ENCODE measurements around the gene GRIK1. TPM values are rescaled to one million over a fixed set of nuclear protein-coding genes. Genes with fewer than 3 reads are reported as not detected.

GRIK1 gene
- polyA plus RNA-seq, 1 donor: 1.7 TPM

DNA sequence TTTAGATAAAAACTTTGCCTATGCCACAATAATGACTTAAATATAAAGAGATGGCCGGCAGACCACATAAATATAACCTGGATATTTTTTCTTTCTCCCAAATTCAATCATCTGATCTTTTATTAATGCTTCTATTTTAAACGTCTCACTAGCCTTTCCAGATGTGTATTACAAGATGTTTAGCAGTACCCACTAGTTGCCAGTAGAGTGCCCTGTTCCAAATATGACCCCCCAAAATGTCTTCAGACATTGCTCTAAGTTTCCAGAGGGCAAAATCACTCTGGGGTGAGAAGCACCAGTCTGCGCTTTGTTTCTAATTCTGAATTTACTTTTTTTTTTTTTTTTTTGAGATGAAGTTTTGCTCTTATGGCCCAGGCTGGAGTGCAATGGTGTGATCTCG is 268.1 kb downstream of the GRIK1 start:
- DNase-seq: no peak

DNA sequence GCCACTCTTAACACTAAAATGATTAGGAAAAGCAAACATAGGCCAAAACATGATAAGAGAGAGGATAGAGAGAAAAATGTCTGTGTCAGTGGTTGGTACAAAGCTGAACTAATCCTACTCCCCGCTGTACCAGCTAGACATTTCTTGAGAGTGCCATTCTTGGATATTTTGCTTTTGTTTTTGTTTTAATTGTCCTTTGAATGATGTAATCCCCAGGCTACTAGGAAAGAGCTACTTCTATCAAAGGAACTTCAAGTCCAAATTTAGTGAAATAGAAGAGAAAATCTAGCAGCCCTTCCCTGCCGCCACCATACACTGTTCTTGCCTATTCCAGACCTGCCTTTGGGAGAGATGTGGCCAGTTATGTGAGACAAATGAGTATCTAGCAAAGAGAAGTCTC is 269.6 kb downstream of the GRIK1 start:
- no peak for DNase-seq

DNA sequence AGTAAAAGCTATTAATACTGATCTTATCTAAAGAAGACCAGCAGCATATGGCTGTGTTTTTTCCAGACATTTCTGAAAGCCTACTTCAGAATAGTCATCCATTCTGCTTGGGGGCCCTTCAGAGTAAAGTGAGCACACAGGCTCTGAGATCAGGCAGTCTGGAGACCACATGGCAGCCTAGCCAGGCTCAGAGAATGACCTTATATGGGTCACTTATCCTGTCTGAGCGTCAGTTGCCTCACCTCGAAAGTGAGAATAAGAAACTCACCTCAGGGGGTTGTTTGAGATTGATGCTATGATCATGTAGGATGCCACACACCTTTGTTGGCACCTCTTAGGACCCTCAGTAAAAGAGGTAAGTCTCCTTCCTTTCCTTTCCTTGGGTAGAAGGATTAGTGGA is 270.4 kb downstream of the GRIK1 start:
- DNase-seq: no peak

DNA sequence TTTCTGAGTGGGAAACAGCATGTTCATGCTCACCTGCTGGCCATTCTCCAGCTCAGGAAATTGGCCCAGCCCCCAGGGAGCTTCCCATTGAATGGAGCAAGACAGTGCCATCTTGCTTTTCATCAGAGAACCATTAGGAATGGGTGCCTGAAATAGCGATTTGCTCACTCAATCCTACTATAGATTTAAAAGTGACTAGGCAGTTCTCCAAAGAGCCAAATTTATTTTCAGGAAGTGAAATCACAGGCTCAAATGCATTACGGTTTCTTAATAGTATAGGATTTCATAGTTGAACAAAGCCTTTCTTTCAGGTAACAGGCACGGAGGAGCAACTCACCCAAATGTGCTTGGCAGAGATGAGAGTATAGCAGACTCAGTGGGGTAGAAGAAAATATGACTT is 272.1 kb downstream of the GRIK1 start:
- no peak for DNase-seq

DNA sequence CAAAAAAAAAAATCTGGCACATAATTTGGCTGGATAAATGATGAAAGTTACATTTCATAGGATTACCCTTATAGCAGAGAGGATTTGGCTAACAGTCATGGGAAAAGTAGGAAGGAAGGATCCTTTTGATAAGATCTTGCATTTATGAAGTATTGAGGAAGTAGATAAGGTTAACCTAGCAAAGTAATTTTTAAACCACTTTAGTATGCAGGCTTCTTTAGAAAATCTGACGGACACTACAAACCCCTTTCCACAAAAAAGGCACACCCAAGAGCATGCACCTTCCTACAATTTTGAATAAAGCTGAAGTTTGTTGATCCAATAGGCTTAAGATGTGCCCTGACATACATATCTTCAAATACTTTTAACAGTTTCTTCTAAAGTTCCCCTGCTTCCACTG is 275.2 kb downstream of the GRIK1 start:
- DNase-seq: no peak

DNA sequence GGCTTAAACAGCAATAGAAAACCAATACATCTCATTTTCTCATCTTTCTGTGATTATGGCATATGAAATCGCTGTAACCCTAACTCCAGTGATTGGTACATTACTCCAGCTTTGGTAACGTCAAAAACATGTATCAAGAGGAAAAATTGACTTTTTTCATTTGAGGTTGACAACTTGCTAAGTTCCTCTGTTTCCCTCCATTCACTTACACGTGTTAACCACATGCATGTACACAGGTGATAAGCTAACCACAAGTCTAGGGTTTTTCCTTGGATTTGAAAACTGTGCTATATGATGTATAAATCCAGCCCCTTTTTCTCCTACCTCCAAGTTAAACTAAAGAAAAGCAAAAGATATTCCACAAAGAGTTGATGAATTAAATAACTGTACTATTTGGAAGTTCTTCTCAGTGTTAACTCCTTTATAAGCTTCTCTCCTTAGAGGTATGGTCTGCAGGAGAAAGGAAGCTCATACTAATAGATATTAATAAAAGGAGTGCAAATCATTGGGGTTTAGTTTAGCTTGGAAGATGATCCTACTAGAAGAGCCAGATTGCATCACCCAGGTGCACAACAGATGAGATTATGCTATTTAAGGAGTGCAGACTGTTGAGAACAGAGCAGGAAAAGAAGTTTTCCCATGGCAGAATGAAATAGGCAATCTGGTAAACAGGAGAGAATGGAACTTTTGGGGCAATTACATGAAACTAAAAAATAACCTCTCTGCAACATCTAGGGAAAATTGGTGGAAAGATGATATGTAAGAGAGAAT is 277.9 kb downstream of the GRIK1 start:
- DNase-seq: no peak

DNA sequence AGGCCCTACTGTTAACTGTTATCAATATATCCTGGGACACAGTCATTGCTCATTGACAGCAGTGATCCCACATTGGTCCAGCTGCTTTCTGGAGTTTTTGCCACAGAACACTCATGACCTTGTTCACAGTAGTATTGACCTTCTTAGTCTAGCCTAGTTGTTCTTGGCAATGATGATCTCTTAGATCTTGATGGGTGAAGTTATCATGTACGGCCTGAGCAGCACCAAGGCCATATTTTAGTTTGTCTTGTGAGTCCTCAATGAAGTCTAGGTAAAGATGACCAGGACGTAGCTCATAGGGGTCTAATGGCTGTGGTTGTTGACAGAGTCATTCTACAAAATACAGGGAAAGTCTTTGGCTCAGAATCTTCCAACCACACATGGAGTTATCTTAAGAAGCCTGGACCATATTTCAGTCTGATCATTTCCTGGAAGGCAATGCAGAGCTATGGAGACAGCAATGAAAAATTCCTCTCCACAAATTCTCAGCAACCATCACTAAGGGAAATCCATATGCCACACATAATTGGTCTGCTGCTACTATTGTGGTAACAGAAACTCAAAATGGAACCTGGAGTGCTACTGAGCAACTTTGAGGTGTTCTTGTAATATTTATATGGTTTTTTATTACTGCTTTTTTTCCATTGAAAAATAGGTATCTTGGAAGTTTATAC is 279.6 kb downstream of the GRIK1 start:
- no peak for DNase-seq

DNA sequence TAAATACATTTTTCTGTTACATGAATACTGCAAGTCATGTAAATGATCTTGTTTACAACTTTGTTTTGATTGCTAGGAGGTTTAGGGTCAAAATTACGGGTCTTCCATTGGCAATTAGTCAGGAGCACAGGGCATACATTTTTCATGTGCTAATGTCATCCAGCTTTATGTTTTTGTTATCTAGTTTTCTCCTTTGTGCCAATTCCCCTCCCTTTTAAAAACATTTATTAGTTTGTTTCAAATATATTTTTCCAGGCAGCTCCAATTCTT is 280.9 kb downstream of the GRIK1 start:
- DNase-seq: no peak

DNA sequence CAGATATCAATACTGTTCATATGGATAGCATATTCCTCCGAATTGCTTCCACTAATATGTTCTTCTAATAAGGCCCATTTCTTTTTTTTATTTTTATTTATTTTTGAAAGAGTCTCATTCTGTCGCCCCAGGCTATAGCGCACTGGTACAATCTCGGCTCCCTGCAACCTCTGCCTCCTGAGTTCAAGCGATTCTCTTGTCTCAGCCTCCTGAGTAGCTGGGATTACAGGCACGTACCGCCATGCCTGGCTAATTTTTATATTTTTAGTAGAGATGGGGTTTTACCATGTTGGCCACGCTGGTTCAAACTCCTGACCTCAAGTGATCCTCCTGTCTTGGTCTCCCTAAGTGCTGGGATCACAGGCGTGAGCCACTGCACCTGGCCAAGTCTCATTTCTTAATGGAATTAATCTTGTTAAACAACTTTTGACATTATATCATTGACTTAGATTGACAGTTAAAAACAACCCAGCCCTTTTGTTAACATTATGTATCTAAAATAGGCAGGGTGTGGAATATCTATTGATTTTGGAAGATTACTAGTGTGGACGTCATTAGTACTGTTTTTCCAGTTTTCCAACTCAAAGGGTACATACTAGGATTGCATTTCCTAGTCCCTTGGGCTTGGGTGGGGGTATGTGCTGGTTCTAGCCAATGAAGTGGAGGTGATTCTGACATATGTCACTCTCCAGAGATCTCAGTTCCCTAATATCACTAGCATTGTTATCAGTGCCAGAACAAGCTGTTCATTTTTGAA is 281.4 kb downstream of the GRIK1 start:
- DNase-seq: no peak

DNA sequence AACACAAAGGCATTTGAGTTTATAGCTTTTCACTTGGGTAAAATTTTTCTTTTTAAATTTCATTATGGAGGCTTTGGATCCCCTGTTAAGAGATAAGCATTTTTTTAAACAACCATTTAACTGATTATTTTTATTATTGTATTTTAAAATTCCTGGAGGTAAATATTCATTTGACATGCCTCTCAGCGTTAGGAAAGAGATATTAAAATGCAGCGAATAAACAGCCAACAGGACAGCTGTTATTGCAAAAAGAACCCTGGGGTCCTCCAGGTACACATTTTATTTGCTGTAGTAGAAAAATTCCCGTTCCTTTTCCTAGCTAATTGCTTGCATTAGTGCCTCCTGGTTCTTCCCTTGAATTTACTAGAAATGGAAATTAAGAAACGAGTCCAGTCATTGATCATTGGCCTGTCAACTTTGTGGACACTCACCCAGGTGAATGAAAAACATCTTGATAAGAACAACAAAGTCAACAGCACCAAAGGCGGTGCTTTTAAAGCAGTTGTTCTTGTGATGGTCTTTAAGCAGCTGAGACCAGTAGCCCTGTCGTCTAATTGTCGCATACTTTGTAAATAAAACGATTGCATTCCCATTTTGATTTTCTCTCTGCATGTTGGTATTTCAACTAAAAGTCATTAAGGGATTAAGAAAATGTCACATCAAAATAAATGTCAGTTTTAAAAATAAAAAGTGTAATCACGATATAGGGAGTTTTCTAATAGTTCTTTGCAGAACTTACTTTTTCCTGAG is 282.4 kb downstream of the GRIK1 start:
- no peak for DNase-seq

DNA sequence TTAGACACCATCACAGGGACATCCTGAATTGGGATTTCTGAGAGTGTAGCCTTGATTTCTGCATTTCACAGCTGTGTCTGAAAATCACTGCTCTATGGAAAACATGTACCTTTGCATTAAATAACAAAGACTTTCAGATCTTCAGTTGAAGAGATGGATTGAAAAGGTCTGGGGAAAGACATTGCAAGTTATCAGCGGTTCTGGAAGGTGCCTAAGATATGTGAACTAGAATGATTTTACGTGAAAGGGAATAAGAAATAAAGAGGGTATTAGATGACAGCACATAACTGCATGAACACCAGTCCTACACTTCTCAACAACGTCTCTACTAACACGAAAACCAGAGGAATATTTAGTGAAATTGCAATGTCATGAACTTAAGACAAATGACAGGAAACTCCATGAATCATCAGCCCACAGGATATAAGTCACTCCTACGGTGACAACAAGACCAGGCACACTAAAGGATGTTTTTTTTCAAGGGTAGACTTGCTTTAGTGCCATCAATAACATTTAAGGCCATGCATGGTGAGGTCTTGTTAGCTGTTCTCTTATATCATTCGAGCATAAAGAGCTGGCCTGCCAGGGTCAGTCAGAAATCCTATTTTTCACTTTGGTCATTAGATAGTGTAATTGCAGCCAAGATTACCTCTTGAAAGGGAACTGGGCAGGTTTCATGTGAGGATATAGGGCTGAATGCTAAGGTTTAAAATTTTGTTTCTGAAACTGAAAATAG is 283.1 kb downstream of the GRIK1 start:
- DNase-seq: peak; percentile 47

DNA sequence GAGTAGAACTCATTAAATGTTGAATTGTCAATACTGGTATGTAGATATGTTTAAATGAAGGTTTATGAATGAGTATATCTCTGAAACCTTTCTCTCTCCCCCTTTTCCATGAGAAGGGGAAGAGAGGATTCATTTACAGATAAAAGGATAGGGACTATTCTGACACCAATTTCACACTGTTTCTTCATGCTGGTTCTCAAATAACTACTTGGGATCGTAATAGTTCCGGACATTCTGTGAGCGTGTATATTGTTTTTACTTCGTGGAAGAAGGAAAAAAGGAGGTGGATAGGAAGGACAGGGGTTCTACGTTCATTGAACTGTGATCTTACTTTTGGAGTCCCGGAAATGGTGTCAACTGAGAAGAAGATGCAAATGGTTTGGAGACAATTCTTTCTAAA is 284.2 kb downstream of the GRIK1 start:
- DNase-seq: no peak

DNA sequence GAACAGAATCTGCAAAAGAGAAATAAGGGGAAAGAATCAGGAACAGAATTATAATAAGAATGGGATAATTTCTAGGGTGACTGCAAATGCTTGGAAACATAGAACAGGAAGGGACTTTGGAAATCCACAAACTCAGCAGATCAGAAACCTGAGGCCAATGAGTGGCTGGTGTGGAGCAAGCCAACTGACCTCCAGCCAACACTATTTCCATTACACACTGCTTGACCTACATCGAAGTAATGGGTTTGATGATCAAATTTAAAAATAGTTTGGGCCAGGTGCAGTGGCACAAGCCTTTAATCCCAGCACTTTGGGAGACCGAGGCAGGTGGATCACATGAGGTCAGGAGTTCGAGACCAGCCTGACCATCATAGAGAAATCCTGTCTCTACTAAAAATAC is 284.9 kb downstream of the GRIK1 start:
- DNase-seq: no peak

DNA sequence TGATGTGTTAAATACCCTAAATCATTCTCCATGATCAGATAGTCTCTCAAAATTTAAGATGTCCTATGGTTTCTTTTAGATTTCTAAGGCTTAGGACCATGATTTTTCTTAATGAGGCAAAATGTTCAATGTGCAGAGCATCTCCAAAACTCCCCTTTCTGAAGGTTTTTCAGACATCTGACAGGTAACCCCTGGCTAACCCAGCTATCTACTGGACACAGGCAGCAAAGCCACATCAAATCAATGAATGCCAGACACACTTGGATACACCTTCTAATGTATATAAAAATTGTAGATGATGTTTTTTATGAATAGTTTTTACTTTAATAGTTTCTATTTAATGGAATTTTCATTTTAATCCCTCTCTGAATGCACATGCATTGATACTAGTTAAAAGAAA is 285.6 kb downstream of the GRIK1 start:
- no peak for DNase-seq

DNA sequence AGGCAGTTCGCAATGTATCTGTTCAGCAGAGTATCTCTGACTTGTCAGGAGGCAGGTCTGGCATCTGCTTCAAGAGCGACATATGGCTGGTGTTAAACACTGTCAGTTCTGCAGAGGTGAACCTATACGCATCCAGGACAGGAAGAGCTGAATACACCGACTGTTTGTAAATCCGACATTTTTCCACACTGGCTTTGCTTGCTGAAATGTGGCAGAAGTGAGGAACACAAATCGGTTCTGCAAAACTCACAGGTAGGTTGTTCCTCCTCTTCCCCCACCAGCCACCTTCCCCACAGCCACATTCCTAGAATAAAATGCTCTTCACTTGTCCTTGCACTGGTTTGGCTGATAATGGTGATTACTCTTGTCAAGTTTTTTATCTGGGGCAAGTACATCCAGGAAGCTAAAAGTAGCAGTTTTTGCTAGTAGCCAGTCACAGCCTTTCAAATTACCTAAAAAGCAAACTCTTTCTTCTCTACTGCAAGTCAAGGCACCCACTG is 289.2 kb downstream of the GRIK1 start:
- no peak for DNase-seq

DNA sequence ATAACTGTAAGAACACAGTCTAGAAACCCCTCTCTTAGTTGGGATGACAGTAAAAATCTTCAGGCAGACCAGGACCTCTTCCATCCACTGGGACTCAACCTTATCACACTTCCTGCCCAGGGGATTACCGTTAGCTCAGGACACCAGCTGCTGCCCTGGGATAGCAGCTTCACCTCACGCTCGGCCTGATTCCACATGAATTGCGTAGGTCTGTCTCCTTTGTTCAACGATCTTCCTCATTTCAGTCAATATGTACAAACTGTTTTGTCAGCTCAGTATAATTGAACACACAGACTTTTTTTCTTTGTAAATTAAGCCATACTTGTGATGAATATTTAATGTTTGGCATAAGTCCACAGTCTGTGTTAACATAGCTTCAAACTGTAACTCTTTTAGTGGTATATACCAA is 290.4 kb downstream of the GRIK1 start:
- no peak for DNase-seq

DNA sequence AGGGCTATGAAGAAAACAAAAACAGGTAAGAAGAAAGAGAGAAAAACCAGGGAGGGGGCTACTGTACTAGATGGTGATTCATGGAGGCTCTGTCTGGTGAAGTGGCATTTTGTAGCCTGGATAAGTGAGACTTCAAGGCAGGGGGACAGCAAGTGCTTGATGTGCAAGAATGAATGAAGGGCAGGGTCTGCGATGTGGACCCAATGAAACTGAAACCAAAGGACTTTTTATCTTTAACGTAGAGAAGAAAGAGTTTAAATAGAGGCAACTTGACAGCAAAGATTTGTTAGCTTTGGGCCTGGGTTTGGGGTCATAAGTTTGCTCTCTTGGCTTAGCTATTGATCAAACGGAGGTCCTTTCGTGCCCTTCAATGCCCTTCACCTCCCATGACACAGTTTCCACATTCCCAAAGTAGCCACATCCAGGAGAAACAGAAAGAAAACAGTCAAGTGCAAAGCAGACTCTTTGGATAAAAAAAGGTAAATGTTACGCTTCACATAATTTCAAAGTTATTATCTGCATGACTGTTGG is 291.0 kb downstream of the GRIK1 start:
- no peak for DNase-seq

DNA sequence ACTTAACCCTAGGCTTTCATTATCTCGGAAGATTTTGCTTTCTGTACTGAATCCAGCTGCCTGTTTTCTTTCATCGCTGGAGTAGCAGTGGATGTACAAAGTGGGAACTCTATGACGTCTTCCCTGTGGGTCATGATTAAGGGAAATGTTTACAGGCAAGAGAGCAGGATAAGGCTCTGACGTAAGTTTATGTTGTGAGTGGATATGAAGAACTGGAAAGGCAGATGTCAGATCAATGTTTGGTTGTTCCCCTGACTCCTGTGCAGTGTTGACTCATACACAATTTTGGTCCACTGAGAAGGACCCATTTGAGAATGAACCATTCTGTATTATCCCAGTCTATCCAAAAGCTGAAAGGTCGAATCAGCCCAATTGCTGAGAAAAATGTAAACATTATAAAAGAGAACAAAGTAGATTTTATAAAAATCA is 292.4 kb downstream of the GRIK1 start:
- no peak for DNase-seq

DNA sequence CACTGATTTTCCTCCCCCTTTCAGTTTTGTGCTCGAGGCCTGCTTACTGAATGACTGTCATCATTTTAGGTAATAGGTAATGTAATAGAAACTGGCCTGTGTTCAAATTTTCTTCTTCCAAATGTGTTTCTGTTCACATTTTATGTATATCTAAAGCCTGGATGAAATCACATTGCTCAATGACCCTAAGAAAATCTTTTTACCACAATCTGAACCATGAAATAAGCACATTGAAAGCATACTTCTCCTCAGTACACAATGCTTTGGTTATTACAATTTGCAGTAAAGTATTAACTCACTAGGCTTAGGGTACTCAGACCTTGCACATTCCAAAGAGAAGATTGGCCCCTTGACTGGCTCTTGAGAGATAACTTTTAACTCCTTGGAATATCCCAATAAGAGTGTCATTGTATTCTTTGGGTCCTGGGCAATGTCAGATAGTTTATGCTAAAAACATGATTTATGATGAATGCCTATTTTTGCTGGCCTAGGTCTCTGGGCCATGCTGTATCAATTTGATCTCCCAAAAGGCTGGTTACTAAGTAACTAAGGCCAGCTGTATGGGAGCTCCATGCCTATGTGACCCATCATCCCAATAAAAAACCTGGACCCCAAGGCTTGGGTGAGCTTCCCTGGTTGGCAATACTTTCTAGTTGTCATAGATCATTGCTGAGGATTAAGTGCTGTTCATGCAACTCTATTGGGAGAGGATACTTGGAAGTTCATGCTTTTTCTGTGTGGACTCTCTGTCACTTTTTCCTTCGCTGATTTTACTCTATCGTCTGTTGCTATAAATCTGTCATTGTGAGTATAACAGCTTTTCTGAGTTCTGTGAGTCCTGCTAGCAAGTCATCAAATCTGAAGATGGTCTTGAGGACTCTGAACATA is 293.9 kb downstream of the GRIK1 start:
- DNase-seq: no peak

DNA sequence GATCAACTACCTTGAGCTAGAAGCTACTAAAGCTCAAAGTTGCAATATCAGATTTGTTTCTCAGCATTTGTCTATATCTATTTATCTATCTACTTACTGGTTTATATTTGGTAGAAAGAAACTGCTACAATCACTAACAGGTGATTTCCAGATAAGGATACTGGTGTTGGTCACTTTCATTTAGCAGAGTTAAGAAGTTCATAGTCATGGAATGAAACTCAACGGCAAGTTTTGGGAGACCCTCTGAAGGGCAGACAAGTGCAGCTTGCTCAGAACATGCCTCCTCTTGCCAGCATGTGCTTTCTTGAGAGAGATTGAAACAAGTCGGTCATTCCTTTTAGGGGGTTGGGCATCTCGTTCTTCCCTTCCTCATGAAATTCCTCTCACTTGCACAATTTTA is 296.5 kb downstream of the GRIK1 start:
- no peak for DNase-seq

Data from left kidney (tissue), 2 donors.